GM12872 (cell line): ENCODE data around the gene MEIOB.

Experiments used
- CTCF ChIP-seq: IDR thresholded peaks from 3 replicates; pipeline ENCODE4 v1.5.1; 2011; ENCODE audit warnings: low read depth, mild to moderate bottlenecking, low read length, moderate library complexity; ENCODE audit not compliant: insufficient read depth

Gene MEIOB

GRCh38 chr16:1916640-1916990 lies 44.7 kb upstream of the MEIOB start:
- TF ChIP-seq CTCF = no peak

- TF ChIP-seq CTCF = no peak
Observed at GRCh38 chr16:1915732-1916639, 44.0 kb upstream of the MEIOB start.

- no peak for TF ChIP-seq CTCF
Observed at GRCh38 chr16:1914988-1915387, 43.0 kb upstream of the MEIOB start.

DNA sequence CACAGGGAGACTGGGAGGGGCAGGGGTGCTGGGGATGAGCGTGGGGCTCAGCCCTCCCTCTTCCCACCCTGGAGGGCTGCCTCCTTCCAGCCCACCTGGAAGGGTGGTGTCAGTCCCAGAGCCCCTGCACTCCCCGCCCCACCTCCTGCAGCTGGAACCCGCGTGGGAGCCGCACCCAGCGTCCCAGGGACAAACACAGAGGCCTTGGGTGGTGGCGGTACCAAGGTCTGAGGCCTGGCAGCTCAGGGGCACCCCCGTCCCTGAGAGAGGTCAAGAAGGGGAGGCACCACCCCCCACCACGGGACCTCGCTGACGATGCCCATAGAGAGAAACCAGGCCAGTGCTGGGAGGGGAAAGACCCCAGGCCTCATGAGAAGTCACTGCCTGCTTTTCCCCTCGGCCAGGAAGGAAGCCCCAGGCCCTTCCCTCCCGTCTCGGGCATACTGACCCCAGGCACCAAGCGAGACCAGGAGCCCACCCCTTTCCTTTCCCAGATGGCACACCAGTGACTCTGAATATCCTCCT lies 42.2 kb upstream of the MEIOB start:
- no peak for TF ChIP-seq CTCF

- no peak for TF ChIP-seq CTCF
Observed at GRCh38 chr16:1913327-1914083, 41.5 kb upstream of the MEIOB start.

DNA sequence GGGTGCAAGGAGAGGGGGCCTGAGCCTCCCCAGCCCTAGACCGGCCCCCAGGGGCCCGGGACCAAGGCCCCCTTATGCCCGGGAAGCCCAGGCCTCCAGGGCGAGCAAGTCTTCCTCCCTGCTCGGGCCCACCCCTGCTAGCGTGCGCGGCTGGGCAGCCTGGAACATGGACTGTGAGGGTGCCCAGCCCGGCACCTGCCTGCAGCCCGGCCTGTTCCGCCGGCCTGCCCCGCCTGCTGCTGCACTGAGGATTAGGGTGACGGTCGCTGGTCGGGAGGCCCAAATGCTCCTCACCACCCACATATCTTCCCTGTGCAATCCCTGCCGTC lies 40.2 kb upstream of the MEIOB start:
- no peak for TF ChIP-seq CTCF

GRCh38 chr16:1911467-1912214 lies 39.7 kb upstream of the MEIOB start:
- no peak for TF ChIP-seq CTCF
